Peyer's patch (tissue), 4 donors: Measurements from ENCODE around the gene LONP2.

Experiments
- POLR2A ChIP-seq, 2 donors: fragments of 450-650 bp; IDR thresholded peaks; one replicate each; pipeline ENCODE4 v1.5.1; 2017; ENCODE audit warnings: antibody characterized with exemption in 2 of 2, mild to moderate bottlenecking in 2 of 2, moderate library complexity in 2 of 2
- TF ChIP-seq, protein P1 (sequence below), 6 experiments: fragments of 450-650 bp in 4 of 6; fragments of 200-600 bp in 2 of 6; sonication (generic) in 1 of 6; IDR thresholded peaks; one replicate each; pipeline ENCODE4 v1.5.1; 2017 to 2019; ENCODE audit warnings: antibody characterized with exemption in 6 of 6, mild to moderate bottlenecking in 3 of 6, moderate library complexity in 1 of 6

DNA sequence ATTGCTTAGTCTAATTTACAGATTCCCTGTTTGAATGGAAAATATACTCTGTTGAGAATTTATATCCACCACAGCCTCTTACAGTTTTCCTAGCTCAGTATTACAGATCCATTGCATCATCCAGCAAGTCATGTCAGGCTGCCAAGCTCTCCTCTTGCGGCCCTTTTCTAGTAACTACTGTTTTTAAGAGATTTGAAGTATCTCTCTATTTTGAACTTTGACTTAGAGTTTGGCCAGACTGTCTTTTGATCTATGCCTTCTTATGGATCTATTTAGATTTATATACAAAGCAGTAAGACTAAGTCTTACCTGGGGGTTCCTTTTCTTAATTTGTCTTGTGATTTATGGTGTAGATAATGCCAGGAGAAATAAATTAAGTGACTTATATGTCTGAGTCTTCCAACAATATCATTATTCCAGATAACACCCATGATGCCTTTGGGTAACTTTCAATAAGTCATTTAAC is 56.3 kb downstream of the LONP2 start:
- TF ChIP-seq, protein P1, sequence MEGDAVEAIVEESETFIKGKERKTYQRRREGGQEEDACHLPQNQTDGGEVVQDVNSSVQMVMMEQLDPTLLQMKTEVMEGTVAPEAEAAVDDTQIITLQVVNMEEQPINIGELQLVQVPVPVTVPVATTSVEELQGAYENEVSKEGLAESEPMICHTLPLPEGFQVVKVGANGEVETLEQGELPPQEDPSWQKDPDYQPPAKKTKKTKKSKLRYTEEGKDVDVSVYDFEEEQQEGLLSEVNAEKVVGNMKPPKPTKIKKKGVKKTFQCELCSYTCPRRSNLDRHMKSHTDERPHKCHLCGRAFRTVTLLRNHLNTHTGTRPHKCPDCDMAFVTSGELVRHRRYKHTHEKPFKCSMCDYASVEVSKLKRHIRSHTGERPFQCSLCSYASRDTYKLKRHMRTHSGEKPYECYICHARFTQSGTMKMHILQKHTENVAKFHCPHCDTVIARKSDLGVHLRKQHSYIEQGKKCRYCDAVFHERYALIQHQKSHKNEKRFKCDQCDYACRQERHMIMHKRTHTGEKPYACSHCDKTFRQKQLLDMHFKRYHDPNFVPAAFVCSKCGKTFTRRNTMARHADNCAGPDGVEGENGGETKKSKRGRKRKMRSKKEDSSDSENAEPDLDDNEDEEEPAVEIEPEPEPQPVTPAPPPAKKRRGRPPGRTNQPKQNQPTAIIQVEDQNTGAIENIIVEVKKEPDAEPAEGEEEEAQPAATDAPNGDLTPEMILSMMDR (IDR thresholded peaks at IDR 0.05): no peak
- no peak for TF ChIP-seq POLR2A (IDR thresholded peaks at IDR 0.05)
